Posterior vena cava (tissue), 2 donors: ENCODE measurements around the gene INTS1. TPM values are rescaled to one million over a fixed set of nuclear protein-coding genes. Genes with fewer than 3 reads are reported as not detected.
"Not testable (repeated sequence)": the region's sequence is repeated elsewhere in the genome, so short reads cannot be mapped to it uniquely, and the experiment has no call there.

Experiments
- DNase-seq: peaks from one replicate; pipeline ENCODE4 v3.0.0-alpha.2; 2020; ENCODE audit warnings: low spot score
- intact Hi-C, 2 donors: fragments of 100-400 bp; cut with DNase I; formaldehyde crosslinking; loops; one replicate each; pipeline versions ENCODE4 v1.14.1 to v1.14.2; 2022 to 2023
- total RNA-seq, 2 donors: library from RNA; stranded (reverse); fragmentation: NEBNext Ultra II Directional; extraction: Animal tissue kit (Norgen Biotek cat#: 25700); gene quantifications; one replicate each; pipeline ENCODE4 v1.2.1, GENCODE V29; 2021
- donor health status: DM: yes; HTN: yes; CAD: no.
- donor health status: DM: yes; HTN: yes; CAD: no.

The INTS1 gene
- total RNA-seq, 2 donors from 2014 or later = 50.3 to 55.1 TPM

- DNase-seq = no peak
- intact Hi-C loops = no loop called here
These were observed 46.1 kb downstream of the INTS1 start for GRCh38 chr7:1457949-1458682.

GRCh38 chr7:1457059-1457948 lies 46.9 kb downstream of the INTS1 start:
- no peak for DNase-seq
- intact Hi-C loops = no loop called here

- intact Hi-C loops = no loop called here
These were observed 48.2 kb downstream of the INTS1 start for GRCh38 chr7:1455955-1456354.

GRCh38 chr7:1455241-1455939 lies 48.8 kb downstream of the INTS1 start:
- no peak for DNase-seq
- intact Hi-C loops = no loop called here

More at GRCh38 chr7:1455955-1456354, 48.2 kb downstream of the INTS1 start:
- no peak for DNase-seq

GRCh38 chr7:1454542-1454941 lies 49.6 kb downstream of the INTS1 start:
- DNase-seq = no peak
- intact Hi-C loops = no loop called here

GRCh38 chr7:1452205-1452604 lies 52.0 kb downstream of the INTS1 start:
- intact Hi-C loops = no loop called here
- DNase-seq = no peak

GRCh38 chr7:1450987-1451386 lies 53.2 kb downstream of the INTS1 start:
- intact Hi-C loops = no loop called here

GRCh38 chr7:1450431-1450830 lies 53.8 kb downstream of the INTS1 start:
- intact Hi-C loops = no loop called here
- DNase-seq = no peak

More at GRCh38 chr7:1450987-1451386, 53.2 kb downstream of the INTS1 start:
- no peak for DNase-seq

- DNase-seq = no peak
- intact Hi-C loops = loop anchor here in 1 of 2 donors (5.0 kb wide), 1 partner anchor 418 kb away; no protein-coding TSS in a partner anchor
These were observed 54.2 kb downstream of the INTS1 start for GRCh38 chr7:1449951-1450350.

- intact Hi-C loops = loop anchor here in 1 of 2 donors (5.0 kb wide), 1 partner anchor 417 kb away; no protein-coding TSS in a partner anchor
- no peak for DNase-seq
These were observed 54.7 kb downstream of the INTS1 start for GRCh38 chr7:1449501-1449900.

- intact Hi-C loops = loop anchor here in 1 of 2 donors (5.0 kb wide), 1 partner anchor 417 kb away; no protein-coding TSS in a partner anchor
- DNase-seq = no peak
These were observed 55.2 kb downstream of the INTS1 start for GRCh38 chr7:1448958-1449357.

GRCh38 chr7:1447551-1448244 lies 56.5 kb downstream of the INTS1 start:
- DNase-seq = no peak
- intact Hi-C loops = loop anchor here in 1 of 2 donors (5.0 kb wide), 1 partner anchor 415 kb away; no protein-coding TSS in a partner anchor

GRCh38 chr7:1447112-1447511 lies 57.1 kb downstream of the INTS1 start:
- intact Hi-C loops = loop anchor here in 1 of 2 donors (5.0 kb wide), 1 partner anchor 415 kb away; no protein-coding TSS in a partner anchor
- no peak for DNase-seq

- intact Hi-C loops = loop anchor here in 1 of 2 donors (5.0 kb wide), 1 partner anchor 414 kb away; no protein-coding TSS in a partner anchor
- no peak for DNase-seq
These were observed 57.6 kb downstream of the INTS1 start for GRCh38 chr7:1446620-1447032.

GRCh38 chr7:1446026-1446425 lies 58.2 kb downstream of the INTS1 start:
- DNase-seq = not testable (repeated sequence)
- intact Hi-C loops = loop anchor here in 1 of 2 donors (5.0 kb wide), 1 partner anchor 414 kb away; no protein-coding TSS in a partner anchor

GRCh38 chr7:1445341-1445740 lies 58.8 kb downstream of the INTS1 start:
- intact Hi-C loops = loop anchor here in 1 of 2 donors (5.0 kb wide), 1 partner anchor 413 kb away; no protein-coding TSS in a partner anchor
- DNase-seq = no peak

- DNase-seq = no peak
- intact Hi-C loops = loop anchor here in 1 of 2 donors (5.0 kb wide), 1 partner anchor 413 kb away; no protein-coding TSS in a partner anchor
These were observed 59.3 kb downstream of the INTS1 start for GRCh38 chr7:1444925-1445322.

- intact Hi-C loops = no loop called here
These were observed 59.8 kb downstream of the INTS1 start for GRCh38 chr7:1444214-1444924.

More at GRCh38 chr7:1444214-1444924, 59.8 kb downstream of the INTS1 start:
- no peak for DNase-seq
